ENCODE results near the gene IKZF4.

The IKZF4 gene

GRCh38 chr12:56084958-56085543, 64.2 kb downstream of the IKZF4 start:
- no peak for DNase-seq

- no peak for DNase-seq
Observed at GRCh38 chr12:56086096-56086495, 65.3 kb downstream of the IKZF4 start.

- no peak for DNase-seq
Observed at GRCh38 chr12:56086608-56087007, 65.8 kb downstream of the IKZF4 start.

- DNase-seq, result no peak
Observed at GRCh38 chr12:56087220-56087619, 66.4 kb downstream of the IKZF4 start.

All from fibroblast of skin of right quadriceps (primary cell).